SJCRH30 (cell line): Measurements from ENCODE around the gene FOXC1. TPM values are rescaled to one million over a fixed set of nuclear protein-coding genes. Genes with fewer than 3 reads are reported as not detected.

ENCODE experiments used
- DNase-seq, 2 experiments: peaks; one replicate each; pipeline ENCODE4 v3.0.0-alpha.2; 2015 to 2020
- H3K27ac ChIP-seq: fragments of 250-450 bp; sonication (Bioruptor Pico); 2 replicates; pipeline ENCODE4 v1.5.1; 2020; ENCODE audit warnings: mild to moderate bottlenecking, moderate library complexity
- H3K27me3 ChIP-seq: fragments of 250-450 bp; sonication (Bioruptor Pico); 2 replicates; pipeline ENCODE4 v1.5.1; 2020; ENCODE audit warnings: mild to moderate bottlenecking, moderate library complexity
- H3K36me3 ChIP-seq: fragments of 250-450 bp; sonication (Bioruptor Pico); 2 replicates; pipeline ENCODE4 v1.5.1; 2020; ENCODE audit warnings: mild to moderate bottlenecking, moderate library complexity
- H3K4me1 ChIP-seq: fragments of 250-450 bp; sonication (Bioruptor Pico); 2 replicates; pipeline ENCODE4 v1.5.1; 2020; ENCODE audit warnings: mild to moderate bottlenecking, moderate library complexity
- H3K4me3 ChIP-seq: fragments of 250-450 bp; sonication (Bioruptor Pico); 2 replicates; pipeline ENCODE4 v1.5.1; 2020; ENCODE audit warnings: mild to moderate bottlenecking, moderate library complexity
- H3K9me3 ChIP-seq: fragments of 250-450 bp; sonication (Bioruptor Pico); replicated peaks from 2 replicates; pipeline ENCODE4 v1.5.1; 2020; ENCODE audit warnings: mild to moderate bottlenecking, moderate library complexity
- total RNA-seq: library from RNA; depleted of rRNA; stranded (reverse); fragments of >200 nt; shearing (Covaris generic); gene quantifications from 2 replicates; pipeline ENCODE4 v1.2.3, GENCODE V29; 2014

Gene FOXC1
- total RNA-seq, 1 experiment from 2014 or later = 7.2 TPM

GRCh38 chr6:1591926-1592325 lies 17.8 kb upstream of the FOXC1 start:
- Histone ChIP-seq H3K4me1 (no peaks in the 10 kb centered on the region), H3K36me3 (no peaks in the 10 kb centered on the region), H3K4me3 (no peak overlapping the region), H3K27ac (no peak overlapping the region), H3K27me3 (no peaks in the 10 kb centered on the region), H3K9me3 (no peaks in the 10 kb centered on the region)
- DNase-seq = no peak

GRCh38 chr6:1592852-1593251 lies 16.9 kb upstream of the FOXC1 start:
- Histone ChIP-seq H3K4me1 (no peaks in the 10 kb centered on the region), H3K27me3 (no peaks in the 10 kb centered on the region), H3K9me3 (no peaks in the 10 kb centered on the region), H3K27ac (no peak overlapping the region), H3K36me3 (no peaks in the 10 kb centered on the region), H3K4me3 (no peak overlapping the region)
- DNase-seq = no peak

- no peaks in the 10 kb centered on the region for H3K9me3 ChIP-seq
- DNase-seq = no peak
- H3K27ac ChIP-seq = no peak overlapping the region
- no peaks in the 10 kb centered on the region for H3K36me3 ChIP-seq
- H3K4me3 ChIP-seq = no peak overlapping the region
- no peaks in the 10 kb centered on the region for H3K4me1 ChIP-seq
- H3K27me3 ChIP-seq = no peaks in the 10 kb centered on the region
Observed at GRCh38 chr6:1593286-1593957, 16.3 kb upstream of the FOXC1 start.

- no peaks in the 10 kb centered on the region for H3K9me3 ChIP-seq
- H3K27ac ChIP-seq = no peak overlapping the region
- H3K36me3 ChIP-seq = no peaks in the 10 kb centered on the region
- no peaks in the 10 kb centered on the region for H3K4me1 ChIP-seq
- no peak for DNase-seq
- H3K27me3 ChIP-seq = no peaks in the 10 kb centered on the region
- no peak overlapping the region for H3K4me3 ChIP-seq
Observed at GRCh38 chr6:1593958-1594314, 15.8 kb upstream of the FOXC1 start.

GRCh38 chr6:1594445-1595200 lies 15.1 kb upstream of the FOXC1 start:
- no peaks in the 10 kb centered on the region for H3K27me3 ChIP-seq
- no peaks in the 10 kb centered on the region for H3K4me1 ChIP-seq
- H3K27ac ChIP-seq = no peak overlapping the region
- DNase-seq = peak in 1 of 2 experiments; percentile 22
- no peaks in the 10 kb centered on the region for H3K36me3 ChIP-seq
- H3K9me3 ChIP-seq = no peaks in the 10 kb centered on the region
- no peak overlapping the region; the same call in 1 of the 2 replicates for H3K4me3 ChIP-seq

- DNase-seq = no peak
- H3K27me3 ChIP-seq = no peaks in the 10 kb centered on the region
- H3K4me3 ChIP-seq = peak overlapping the region; percentile 35
- H3K4me1 ChIP-seq = no peaks in the 10 kb centered on the region
- no peak overlapping the region for H3K27ac ChIP-seq
- no peaks in the 10 kb centered on the region for H3K9me3 ChIP-seq
- H3K36me3 ChIP-seq = no peaks in the 10 kb centered on the region
Observed at GRCh38 chr6:1595271-1596087, 14.2 kb upstream of the FOXC1 start.

GRCh38 chr6:1596088-1596852 lies 13.4 kb upstream of the FOXC1 start:
- H3K36me3 ChIP-seq = no peaks in the 10 kb centered on the region
- DNase-seq = peak; percentile 22 to 66
- no peak overlapping the region for H3K27ac ChIP-seq
- no peaks in the 10 kb centered on the region for H3K9me3 ChIP-seq
- H3K27me3 ChIP-seq = no peaks in the 10 kb centered on the region
- H3K4me1 ChIP-seq = no peaks in the 10 kb centered on the region
- H3K4me3 ChIP-seq = peak overlapping the region; percentile 35

- no peak overlapping the region for H3K4me3 ChIP-seq
- H3K4me1 ChIP-seq = no peaks in the 10 kb centered on the region
- H3K9me3 ChIP-seq = no peaks in the 10 kb centered on the region
- no peaks in the 10 kb centered on the region for H3K27me3 ChIP-seq
- no peak overlapping the region for H3K27ac ChIP-seq
- DNase-seq = peak; percentile 16 to 45
- H3K36me3 ChIP-seq = no peaks in the 10 kb centered on the region
Observed at GRCh38 chr6:1597121-1597744, 12.5 kb upstream of the FOXC1 start.

GRCh38 chr6:1597924-1598323 lies 11.8 kb upstream of the FOXC1 start:
- DNase-seq = no peak
- H3K36me3 ChIP-seq = no peaks in the 10 kb centered on the region
- no peak overlapping the region for H3K27ac ChIP-seq
- no peak overlapping the region for H3K4me3 ChIP-seq
- no peaks in the 10 kb centered on the region for H3K9me3 ChIP-seq
- H3K4me1 ChIP-seq = no peaks in the 10 kb centered on the region
- no peaks in the 10 kb centered on the region for H3K27me3 ChIP-seq

- no peak overlapping the region for H3K27ac ChIP-seq
- no peak for DNase-seq
- H3K27me3 ChIP-seq = no peaks in the 10 kb centered on the region
- H3K4me1 ChIP-seq = no peaks in the 10 kb centered on the region
- H3K9me3 ChIP-seq = no peaks in the 10 kb centered on the region
- no peaks in the 10 kb centered on the region for H3K36me3 ChIP-seq
- no peak overlapping the region for H3K4me3 ChIP-seq
Observed at GRCh38 chr6:1598433-1598832, 11.3 kb upstream of the FOXC1 start.

- no peak for DNase-seq
- no peaks in the 10 kb centered on the region for H3K9me3 ChIP-seq
- no peaks in the 10 kb centered on the region for H3K36me3 ChIP-seq
- H3K27me3 ChIP-seq = no peaks in the 10 kb centered on the region
- no peak overlapping the region for H3K4me3 ChIP-seq
- H3K27ac ChIP-seq = no peak overlapping the region
- H3K4me1 ChIP-seq = no peaks in the 10 kb centered on the region
Observed at GRCh38 chr6:1598886-1599285, 10.8 kb upstream of the FOXC1 start.

- H3K36me3 ChIP-seq = no peaks in the 10 kb centered on the region
- no peaks in the 10 kb centered on the region for H3K4me1 ChIP-seq
- H3K9me3 ChIP-seq = no peaks in the 10 kb centered on the region
- no peaks in the 10 kb centered on the region for H3K27me3 ChIP-seq
- no peak overlapping the region for H3K4me3 ChIP-seq
- no peak for DNase-seq
- H3K27ac ChIP-seq = no peak overlapping the region
Observed at GRCh38 chr6:1599469-1599868, 10.2 kb upstream of the FOXC1 start.

- DNase-seq = no peak
- no peak overlapping the region for H3K27ac ChIP-seq
- H3K36me3 ChIP-seq = no peaks in the 10 kb centered on the region
- H3K27me3 ChIP-seq = no peaks in the 10 kb centered on the region
- H3K9me3 ChIP-seq = no peaks in the 10 kb centered on the region
- H3K4me3 ChIP-seq = no peak overlapping the region
- H3K4me1 ChIP-seq = no peaks in the 10 kb centered on the region
Observed at GRCh38 chr6:1600063-1600763, 9.5 kb upstream of the FOXC1 start.

GRCh38 chr6:1600764-1601157 lies 9.0 kb upstream of the FOXC1 start:
- H3K36me3 ChIP-seq = no peaks in the 10 kb centered on the region
- H3K27ac ChIP-seq = no peak overlapping the region
- H3K4me3 ChIP-seq = no peak overlapping the region
- no peak for DNase-seq
- H3K4me1 ChIP-seq = no peaks in the 10 kb centered on the region
- H3K9me3 ChIP-seq = no peaks in the 10 kb centered on the region
- no peaks in the 10 kb centered on the region for H3K27me3 ChIP-seq
